ENCODE results near the gene PCNX1.

DNA sequence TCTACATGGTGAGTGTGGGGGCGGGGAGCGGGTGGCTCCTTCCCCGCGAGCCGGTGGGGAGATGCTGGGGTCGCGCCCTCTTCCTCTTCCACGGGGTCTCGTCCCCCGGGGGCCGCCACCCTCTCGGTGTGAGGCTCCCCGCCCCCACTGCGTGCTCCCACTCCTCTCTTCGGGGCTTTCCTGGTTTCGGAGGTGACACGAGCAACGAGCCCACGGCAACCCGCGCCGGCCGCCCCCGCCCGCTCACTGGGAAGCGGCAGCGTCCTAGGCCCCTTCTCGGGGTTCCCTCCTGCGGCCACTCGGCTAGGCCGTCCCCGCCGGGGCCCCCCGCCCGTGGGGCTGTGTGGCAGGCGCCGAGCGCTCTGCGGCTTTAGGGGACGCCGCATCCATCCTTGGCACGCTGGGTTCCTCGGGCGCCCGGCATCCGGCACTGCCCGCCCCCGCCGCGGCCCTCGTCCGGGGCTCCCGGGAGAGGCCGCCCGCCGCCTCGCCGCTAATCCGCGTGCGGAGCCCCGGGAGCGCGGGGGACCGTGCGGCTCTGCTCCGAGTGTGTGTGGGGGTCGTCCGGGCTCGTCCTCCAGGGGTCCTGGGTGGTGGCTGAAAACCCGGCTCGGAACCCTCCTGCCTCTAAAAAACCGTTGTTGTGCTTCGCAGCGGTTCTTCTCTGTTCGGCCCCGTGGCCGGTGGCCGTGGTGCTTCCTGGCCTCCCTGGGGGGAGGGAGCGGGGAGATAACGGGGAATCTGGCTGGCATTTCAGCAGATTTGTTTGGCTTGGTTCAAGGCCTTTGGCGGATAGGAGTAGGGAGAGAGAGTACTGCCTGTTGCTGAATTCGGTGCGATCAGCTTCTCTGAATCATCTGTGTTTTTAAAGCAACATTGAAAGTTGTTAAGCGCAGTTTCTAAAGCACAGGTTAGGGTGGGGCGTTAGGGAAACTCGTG lies 1.0 kb downstream of the PCNX1 start:
- TF ChIP-seq TAF1 (IDR thresholded peaks at IDR 0.05; ENCODE audit: borderline replicate concordance, insufficient read depth, low read length) (no peak), POLR2AphosphoS5 (IDR thresholded peaks at IDR 0.05; ENCODE audit: low read depth, low read length) (no peak)

Data from PFSK-1 (cell line).